WTC11 (cell line): Measurements from ENCODE around the gene S100A2. TPM values are rescaled to one million over a fixed set of nuclear protein-coding genes. Genes with fewer than 3 reads are reported as not detected.
"Not testable (repeated sequence)": the region's sequence is repeated elsewhere in the genome, so short reads cannot be mapped to it uniquely, and the experiment has no call there.

Experiments
- ATAC-seq: fragments of 200-7000 bp; cut with Tn5 transposase; 2 replicates; pipeline ENCODE4 v1.10.0; 2021; ENCODE audit warnings: mild to moderate bottlenecking, moderate library complexity
- CTCF ChIA-PET: fragments of 300-600 bp; sonication (Branson Sonifier 250); formaldehyde crosslinking; loops from one replicate; lab custom pipeline; 2021; ENCODE audit warnings: antibody characterized with exemption; lab: Charles Lee
- POLR2A ChIA-PET: fragments of 350-600 bp; sonication (Branson Sonifier 250); formaldehyde crosslinking; loops from one replicate; lab custom pipeline; 2021; ENCODE audit warnings: antibody characterized with exemption; lab: Charles Lee
- DNase-seq: peaks from one replicate; pipeline ENCODE4 v3.0.0; 2021; ENCODE audit warnings: low spot score
- H3K27ac Mint-ChIP-seq: 2 replicates; pipeline ENCODE4 v1.8.0; 2021; ENCODE audit warnings: mixed read lengths
- H3K27me3 Mint-ChIP-seq: 2 replicates; pipeline ENCODE4 v1.8.0; 2021; ENCODE audit warnings: low read depth, mild to moderate bottlenecking, moderate library complexity, mixed read lengths
- H3K36me3 Mint-ChIP-seq: 2 replicates; pipeline ENCODE4 v1.8.0; 2021; ENCODE audit warnings: mixed read lengths
- H3K4me1 Mint-ChIP-seq: 2 replicates; pipeline ENCODE4 v1.8.0; 2022; ENCODE audit warnings: mixed read lengths
- H3K4me3 Mint-ChIP-seq: 2 replicates; pipeline ENCODE4 v1.8.0; 2021; ENCODE audit warnings: mild to moderate bottlenecking, moderate library complexity, mixed read lengths
- H3K9me3 Mint-ChIP-seq: 2 replicates; pipeline ENCODE4 v1.8.0; 2021; ENCODE audit warnings: mixed read lengths
- ESRRA ChIP-seq: sonication (generic); formaldehyde crosslinking; IDR thresholded peaks from 2 replicates; pipeline ENCODE4 v1.8.1; 2022; ENCODE audit warnings: mild to moderate bottlenecking, missing genetic modification reagents, borderline replicate concordance
- FOXJ3 ChIP-seq: sonication (generic); formaldehyde crosslinking; IDR thresholded peaks from 2 replicates; pipeline ENCODE4 v1.9.0; 2021; ENCODE audit warnings: missing genetic modification reagents, mild to moderate bottlenecking, borderline replicate concordance
- GABPB1 ChIP-seq: sonication (generic); formaldehyde crosslinking; IDR thresholded peaks from 2 replicates; pipeline ENCODE4 v1.8.1; 2023; ENCODE audit warnings: mild to moderate bottlenecking, missing genetic modification reagents
- GRHL2 ChIP-seq: fragments of 250-450 bp; sonication (Bioruptor Pico); IDR thresholded peaks from 2 replicates; pipeline ENCODE4 v1.8.0; 2022; ENCODE audit warnings: mild to moderate bottlenecking, moderate library complexity; ENCODE audit not compliant: insufficient replicate concordance, severe bottlenecking
- JAZF1 ChIP-seq: fragments of 250-450 bp; sonication (Bioruptor Pico); IDR thresholded peaks from 2 replicates; pipeline ENCODE4 v1.9.0; 2021; ENCODE audit warnings: moderate library complexity, mild to moderate bottlenecking, inconsistent platforms
- JUN ChIP-seq: sonication (generic); formaldehyde crosslinking; IDR thresholded peaks from 2 replicates; pipeline ENCODE4 v1.8.0; 2023; ENCODE audit warnings: mild to moderate bottlenecking, missing genetic modification reagents
- MXD4 ChIP-seq: fragments of 250-450 bp; sonication (Bioruptor Pico); IDR thresholded peaks from 2 replicates; pipeline ENCODE4 v1.8.0; 2021; ENCODE audit warnings: mild to moderate bottlenecking, moderate library complexity, borderline replicate concordance
- MYBL2 ChIP-seq: sonication (generic); formaldehyde crosslinking; IDR thresholded peaks from 2 replicates; pipeline ENCODE4 v1.8.1; 2023; ENCODE audit warnings: mild to moderate bottlenecking, moderate library complexity, missing genetic modification reagents
- NFE2L1 ChIP-seq: sonication (generic); formaldehyde crosslinking; IDR thresholded peaks from 2 replicates; pipeline ENCODE4 v1.8.1; 2023; ENCODE audit warnings: missing genetic modification reagents
- NR1H2 ChIP-seq: sonication (generic); formaldehyde crosslinking; IDR thresholded peaks from 2 replicates; pipeline ENCODE4 v1.9.0; 2021; ENCODE audit warnings: mild to moderate bottlenecking, moderate library complexity, missing genetic modification reagents
- NR2C2 ChIP-seq: sonication (generic); formaldehyde crosslinking; IDR thresholded peaks from 2 replicates; pipeline ENCODE4 v1.8.0; 2022; ENCODE audit warnings: mild to moderate bottlenecking, missing genetic modification reagents
- NR3C1 ChIP-seq: sonication (generic); formaldehyde crosslinking; conservative IDR thresholded peaks from 2 replicates; pipeline ENCODE4 v1.8.1; 2023; ENCODE audit warnings: low read depth, mild to moderate bottlenecking, missing genetic modification reagents
- PRRX2 ChIP-seq: fragments of 250-450 bp; sonication (Bioruptor Pico); IDR thresholded peaks from 2 replicates; pipeline ENCODE4 v1.8.0; 2021; ENCODE audit warnings: mild to moderate bottlenecking
- RORB ChIP-seq: fragments of 250-450 bp; sonication (Bioruptor Pico); IDR thresholded peaks from 2 replicates; pipeline ENCODE4 v1.9.0; 2021; ENCODE audit warnings: mild to moderate bottlenecking
- SMAD4 ChIP-seq: sonication (generic); formaldehyde crosslinking; IDR thresholded peaks from 2 replicates; pipeline ENCODE4 v1.8.0; 2022; ENCODE audit warnings: mild to moderate bottlenecking, missing genetic modification reagents
- SP1 ChIP-seq: sonication (generic); formaldehyde crosslinking; conservative IDR thresholded peaks from 2 replicates; pipeline ENCODE4 v1.8.1; 2022; ENCODE audit warnings: missing genetic modification reagents
- ZNF671 ChIP-seq: fragments of 250-450 bp; sonication (Bioruptor Pico); IDR thresholded peaks from 2 replicates; pipeline ENCODE4 v1.8.0; 2021; ENCODE audit warnings: mild to moderate bottlenecking
- total RNA-seq: library from RNA; stranded (reverse); gene quantifications from 3 replicates; pipeline ENCODE4 v1.2.3, GENCODE V29; 2021
- TF ChIP-seq, protein P1 (sequence below): sonication (generic); formaldehyde crosslinking; IDR thresholded peaks from 2 replicates; pipeline ENCODE4 v1.8.0; 2022; ENCODE audit warnings: mild to moderate bottlenecking, missing genetic modification reagents
- TF ChIP-seq, protein P2 (sequence below): sonication (generic); formaldehyde crosslinking; IDR thresholded peaks from 2 replicates; pipeline ENCODE4 v1.8.1; 2023; ENCODE audit warnings: mild to moderate bottlenecking, missing genetic modification reagents, moderate library complexity
- TF ChIP-seq, protein P3 (sequence below): fragments of 250-450 bp; sonication (Bioruptor Pico); IDR thresholded peaks from 2 replicates; pipeline ENCODE4 v2.1.2; 2022; ENCODE audit warnings: mild to moderate bottlenecking, moderate library complexity

The S100A2 gene
- total RNA-seq, 1 experiment from 2014 or later = 0.74 TPM

DNA sequence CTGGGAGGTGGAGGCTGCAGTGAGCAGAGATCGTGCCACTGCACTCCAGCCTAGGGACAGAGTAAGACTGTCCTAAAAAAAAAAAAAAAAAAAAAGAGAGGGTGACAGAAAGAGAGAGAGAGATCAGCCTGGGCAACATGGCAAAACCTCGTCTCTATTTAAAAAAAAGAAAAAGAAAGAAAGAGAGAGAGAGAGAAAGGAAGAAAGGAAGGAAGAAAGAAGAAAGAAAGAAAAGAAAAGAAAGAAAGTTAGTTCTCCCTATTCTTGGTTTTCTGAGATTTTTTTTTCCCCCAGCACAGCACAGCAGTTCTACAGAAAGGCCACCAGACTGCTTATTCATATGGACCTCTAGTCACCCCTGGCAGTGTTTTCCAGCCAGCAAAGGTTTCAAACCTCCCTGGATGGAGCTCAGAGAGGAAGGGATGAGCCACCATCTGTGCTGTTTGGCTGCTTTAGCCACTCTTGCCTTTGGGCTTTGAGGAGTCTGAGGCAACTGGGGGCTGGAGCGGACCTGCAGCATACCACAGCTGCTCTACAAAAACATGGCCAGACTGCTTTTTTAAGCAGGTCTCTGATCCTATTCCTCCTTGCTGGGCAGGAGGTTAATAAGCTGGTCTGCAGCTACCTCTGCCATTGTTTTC lies 40.4 kb downstream of the S100A2 start:
- no peak overlapping the region for H3K27ac Mint-ChIP-seq
- CTCF ChIA-PET = interaction anchor here (0.6 to 3.6 kb wide), 11 partner anchors 14 to 259 kb away, joined by 3 to 15 read pairs (median 4); partner anchors contain the start of genes CHTOP, S100A13 and S100A4
- TF ChIP-seq PRRX2 (CRISPR knock-in tag) = no peak
- TF ChIP-seq JUN = no peak
- no peak for TF ChIP-seq SP1 (CRISPR knock-in tag)
- TF ChIP-seq, protein P1, sequence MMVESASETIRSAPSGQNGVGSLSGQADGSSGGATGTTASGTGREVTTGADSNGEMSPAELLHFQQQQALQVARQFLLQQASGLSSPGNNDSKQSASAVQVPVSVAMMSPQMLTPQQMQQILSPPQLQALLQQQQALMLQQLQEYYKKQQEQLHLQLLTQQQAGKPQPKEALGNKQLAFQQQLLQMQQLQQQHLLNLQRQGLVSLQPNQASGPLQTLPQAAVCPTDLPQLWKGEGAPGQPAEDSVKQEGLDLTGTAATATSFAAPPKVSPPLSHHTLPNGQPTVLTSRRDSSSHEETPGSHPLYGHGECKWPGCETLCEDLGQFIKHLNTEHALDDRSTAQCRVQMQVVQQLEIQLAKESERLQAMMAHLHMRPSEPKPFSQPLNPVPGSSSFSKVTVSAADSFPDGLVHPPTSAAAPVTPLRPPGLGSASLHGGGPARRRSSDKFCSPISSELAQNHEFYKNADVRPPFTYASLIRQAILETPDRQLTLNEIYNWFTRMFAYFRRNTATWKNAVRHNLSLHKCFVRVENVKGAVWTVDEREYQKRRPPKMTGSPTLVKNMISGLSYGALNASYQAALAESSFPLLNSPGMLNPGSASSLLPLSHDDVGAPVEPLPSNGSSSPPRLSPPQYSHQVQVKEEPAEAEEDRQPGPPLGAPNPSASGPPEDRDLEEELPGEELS = no peak
- no peak for TF ChIP-seq NR1H2
- TF ChIP-seq NR3C1 (CRISPR knock-in tag) = no peak
- TF ChIP-seq, protein P2, sequence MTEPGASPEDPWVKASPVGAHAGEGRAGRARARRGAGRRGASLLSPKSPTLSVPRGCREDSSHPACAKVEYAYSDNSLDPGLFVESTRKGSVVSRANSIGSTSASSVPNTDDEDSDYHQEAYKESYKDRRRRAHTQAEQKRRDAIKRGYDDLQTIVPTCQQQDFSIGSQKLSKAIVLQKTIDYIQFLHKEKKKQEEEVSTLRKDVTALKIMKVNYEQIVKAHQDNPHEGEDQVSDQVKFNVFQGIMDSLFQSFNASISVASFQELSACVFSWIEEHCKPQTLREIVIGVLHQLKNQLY = no peak
- TF ChIP-seq GRHL2 = no peak
- no peak for TF ChIP-seq MXD4 (CRISPR knock-in tag)
- no peak for TF ChIP-seq NFE2L1
- TF ChIP-seq ZNF671 (CRISPR knock-in tag) = no peak
- no peak for TF ChIP-seq SMAD4
- TF ChIP-seq FOXJ3 (CRISPR knock-in tag) = no peak
- TF ChIP-seq JAZF1 = no peak
- TF ChIP-seq ESRRA (CRISPR knock-in tag) = no peak
- no peak for TF ChIP-seq RORB (CRISPR knock-in tag)
- TF ChIP-seq, protein P3, sequence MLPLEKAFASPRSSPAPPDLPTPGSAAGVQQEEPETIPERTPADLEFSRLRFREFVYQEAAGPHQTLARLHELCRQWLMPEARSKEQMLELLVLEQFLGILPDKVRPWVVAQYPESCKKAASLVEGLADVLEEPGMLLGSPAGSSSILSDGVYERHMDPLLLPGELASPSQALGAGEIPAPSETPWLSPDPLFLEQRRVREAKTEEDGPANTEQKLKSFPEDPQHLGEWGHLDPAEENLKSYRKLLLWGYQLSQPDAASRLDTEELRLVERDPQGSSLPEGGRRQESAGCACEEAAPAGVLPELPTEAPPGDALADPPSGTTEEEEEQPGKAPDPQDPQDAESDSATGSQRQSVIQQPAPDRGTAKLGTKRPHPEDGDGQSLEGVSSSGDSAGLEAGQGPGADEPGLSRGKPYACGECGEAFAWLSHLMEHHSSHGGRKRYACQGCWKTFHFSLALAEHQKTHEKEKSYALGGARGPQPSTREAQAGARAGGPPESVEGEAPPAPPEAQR (CRISPR knock-in tag) = no peak
- no peak for TF ChIP-seq GABPB1 (CRISPR knock-in tag)
- TF ChIP-seq NR2C2 (CRISPR knock-in tag) = no peak
- TF ChIP-seq MYBL2 (CRISPR knock-in tag) = no peak
- peaks cover 19% of the 10 kb centered on the region for H3K27me3 Mint-ChIP-seq
- H3K4me1 Mint-ChIP-seq = peaks cover 34% of the 10 kb centered on the region
- H3K4me3 Mint-ChIP-seq = no peak overlapping the region
- peaks cover 9% of the 10 kb centered on the region for H3K9me3 Mint-ChIP-seq
- no peak for ATAC-seq
- H3K36me3 Mint-ChIP-seq = peaks cover 7% of the 10 kb centered on the region
- POLR2A ChIA-PET = interaction anchor here (0.8 kb wide), 1 partner anchor 172 kb away, joined by 3 read pairs; no protein-coding TSS in a partner anchor
- no peak for DNase-seq

DNA sequence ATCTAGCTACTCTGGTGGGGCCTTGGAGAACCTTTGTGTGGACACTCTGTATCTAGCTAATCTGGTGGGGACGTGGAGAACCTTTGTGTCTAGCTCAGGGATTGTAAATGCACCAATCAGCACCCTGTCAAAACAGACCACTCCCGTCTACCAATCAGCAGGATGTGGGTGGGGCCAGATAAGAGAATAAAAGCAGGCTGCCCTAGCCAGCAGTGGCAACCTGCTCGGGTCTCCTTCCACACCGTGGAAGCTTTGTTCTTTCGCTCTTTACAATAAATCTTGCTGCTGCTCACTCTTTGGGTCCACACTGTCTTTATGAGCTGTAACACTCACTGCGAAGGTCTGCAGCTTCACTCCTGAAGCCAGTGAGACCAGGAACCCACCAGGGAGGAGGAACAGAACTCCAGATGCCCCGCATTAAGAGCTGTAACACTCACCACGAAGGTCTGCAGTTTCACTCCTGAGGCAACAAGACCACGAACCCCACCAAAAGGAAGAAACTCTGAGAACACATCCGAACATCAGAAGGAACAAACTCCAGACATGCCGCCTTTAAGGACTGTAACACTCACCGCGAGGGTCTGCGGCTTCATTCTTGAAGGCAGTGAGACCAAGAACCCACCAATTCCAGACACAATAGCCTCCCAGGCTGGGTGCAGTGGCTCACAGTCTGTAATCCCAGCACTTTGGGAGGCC lies 43.1 kb downstream of the S100A2 start:
- DNase-seq, H3K27ac Mint-ChIP-seq, POLR2A ChIA-PET, H3K9me3 Mint-ChIP-seq, ATAC-seq, H3K36me3 Mint-ChIP-seq, H3K4me3 Mint-ChIP-seq: not testable (repeated sequence)
- H3K27me3 Mint-ChIP-seq = peaks cover 41% of the 10 kb centered on the region
- CTCF ChIA-PET = interaction anchor here (0.6 to 1.3 kb wide), 2 partner anchors 25 to 105 kb away, joined by 3 to 4 read pairs; partner anchors contain the start of gene S100A13
- peaks cover 38% of the 10 kb centered on the region for H3K4me1 Mint-ChIP-seq

DNA sequence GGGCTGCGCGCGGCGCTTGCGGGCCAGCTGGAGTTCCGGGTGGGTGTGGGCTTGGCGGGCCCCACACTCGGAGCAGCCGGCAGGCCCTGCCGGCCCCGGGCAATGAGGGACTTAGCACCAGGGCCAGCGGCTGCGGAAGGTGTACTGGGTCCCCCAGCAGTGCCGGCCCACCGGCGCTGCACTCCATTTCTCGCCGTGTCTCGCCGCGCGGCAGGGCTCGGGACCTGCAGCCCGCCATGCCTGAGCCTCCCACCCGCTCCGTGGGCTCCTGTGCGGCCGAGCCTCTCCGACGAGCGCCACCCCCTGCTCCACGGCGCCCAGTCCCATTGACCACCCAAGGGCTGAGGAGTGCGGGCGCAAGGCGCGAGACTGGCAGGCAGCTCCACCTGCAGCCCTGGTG lies 43.8 kb downstream of the S100A2 start:
- DNase-seq, ATAC-seq, H3K9me3 Mint-ChIP-seq, POLR2A ChIA-PET, H3K36me3 Mint-ChIP-seq, H3K4me3 Mint-ChIP-seq, H3K27ac Mint-ChIP-seq: not testable (repeated sequence)
- Mint-ChIP-seq H3K4me1 (peaks cover 31% of the 10 kb centered on the region), H3K27me3 (peaks cover 48% of the 10 kb centered on the region)
- CTCF ChIA-PET = interaction anchor here (1.3 to 6.8 kb wide), 4 partner anchors 11 to 106 kb away, joined by 4 to 55 read pairs (median 16); partner anchors contain the start of gene S100A13
